HFF-Myc (cell line): ENCODE measurements around the gene TEX2.

Experiments
- DNase-seq: peaks from one replicate; pipeline ENCODE4 v3.0.0-alpha.2; 2011; ENCODE audit warnings: low read depth; ENCODE audit errors: extremely low read depth
- H3K4me3 ChIP-seq: replicated peaks from 2 replicates; pipeline ENCODE4 v1.5.1; 2011; ENCODE audit warnings: low read depth, mild to moderate bottlenecking, control low read depth, low read length
- CTCF ChIP-seq: IDR thresholded peaks from 2 replicates; pipeline ENCODE4 v1.5.1; 2012; ENCODE audit warnings: mild to moderate bottlenecking, low read depth, low read length, control low read depth; ENCODE audit errors: missing control alignments

Gene TEX2

DNA sequence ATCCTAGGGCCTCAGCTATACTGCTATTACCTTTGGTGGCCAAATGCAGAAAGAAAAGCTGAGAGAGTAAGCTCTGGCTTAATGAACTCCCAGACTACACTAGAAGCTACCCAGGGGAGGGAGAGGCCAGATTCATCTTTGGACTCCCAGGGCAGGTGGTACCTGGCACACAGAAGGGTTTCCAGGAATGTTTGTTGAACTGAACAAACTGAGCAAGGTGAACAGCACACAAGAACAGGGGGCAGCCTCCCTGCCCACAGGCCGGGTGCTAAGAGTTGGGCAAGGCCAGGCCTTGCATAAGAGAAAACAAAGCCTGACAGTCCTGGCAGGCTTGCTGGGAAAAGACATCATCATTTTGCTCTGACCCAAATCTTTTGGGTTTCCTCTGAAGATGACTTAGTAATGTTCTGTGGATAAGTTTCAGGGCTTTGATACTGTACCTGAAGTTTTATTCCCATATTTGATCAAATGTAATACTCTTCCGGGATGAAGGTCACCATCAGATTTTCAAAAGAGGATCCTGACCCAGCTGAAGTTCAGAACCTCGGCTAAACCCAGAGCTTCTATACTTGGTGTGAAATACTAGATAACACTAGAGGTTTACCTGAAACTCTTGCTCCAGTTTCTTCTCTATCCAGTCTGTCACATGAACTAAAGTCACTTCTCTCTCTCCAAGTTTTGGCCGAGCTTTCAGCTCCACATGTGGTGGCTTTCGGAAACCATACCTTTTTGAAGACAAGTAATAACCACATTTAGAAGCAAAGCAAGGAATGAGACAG, 112.6 kb downstream of the TEX2 start:
- H3K4me3 ChIP-seq = no peak overlapping the region
- TF ChIP-seq CTCF = no peak
- no peak for DNase-seq

- no peak overlapping the region for H3K4me3 ChIP-seq
- TF ChIP-seq CTCF = no peak
- no peak for DNase-seq
Observed at GRCh38 chr17:64149196-64149595, 113.9 kb downstream of the TEX2 start.

DNA sequence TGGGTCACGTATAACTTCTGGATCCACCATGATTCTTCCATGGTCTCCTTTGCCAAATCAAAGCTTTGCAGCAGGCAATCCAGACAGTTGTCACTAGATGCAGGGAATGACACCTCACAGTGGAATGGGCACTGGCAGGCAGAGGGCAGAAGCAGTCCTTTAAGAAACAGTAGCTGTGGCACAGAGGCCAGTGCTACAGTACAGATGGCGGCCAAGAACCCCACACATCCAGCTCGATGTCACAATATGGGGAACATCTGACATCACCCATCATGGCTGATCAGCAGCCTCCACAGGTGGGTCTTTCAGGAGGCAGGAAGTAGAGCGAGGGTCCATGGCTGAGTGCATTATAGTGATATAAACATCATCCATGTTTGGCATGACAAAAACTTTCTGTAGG, 114.4 kb downstream of the TEX2 start:
- no peak for DNase-seq
- no peak overlapping the region for H3K4me3 ChIP-seq
- TF ChIP-seq CTCF = no peak

DNA sequence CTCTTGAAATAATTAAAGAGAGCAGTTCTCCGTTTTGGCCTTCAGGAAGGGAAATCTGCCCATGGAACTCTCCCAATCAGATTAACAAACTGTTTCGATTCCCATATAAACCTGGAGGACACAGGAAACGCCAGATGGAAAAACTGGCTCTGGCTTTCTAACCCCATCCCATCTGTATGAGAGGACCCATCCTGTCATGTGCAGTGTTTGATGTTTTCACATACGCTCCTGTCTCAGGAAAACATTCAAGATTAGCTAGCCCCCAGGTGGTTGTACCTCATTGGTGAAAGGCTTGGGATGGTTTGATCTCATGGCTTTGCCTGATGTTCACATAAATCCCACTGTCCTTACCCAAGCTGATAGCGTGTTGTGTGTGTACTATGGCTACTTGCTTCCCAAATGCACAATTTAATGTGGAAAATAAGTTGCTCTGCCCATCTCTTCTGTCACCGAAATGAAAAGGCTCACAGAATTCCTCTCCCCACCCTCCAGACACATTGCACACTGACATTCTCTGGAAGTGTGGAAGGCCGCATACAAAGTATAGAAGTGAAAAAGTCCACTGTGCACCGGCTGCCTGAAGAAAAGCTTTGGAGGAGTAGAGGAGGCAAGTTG, 114.9 kb downstream of the TEX2 start:
- DNase-seq = no peak
- no peak overlapping the region for H3K4me3 ChIP-seq
- TF ChIP-seq CTCF = no peak

DNA sequence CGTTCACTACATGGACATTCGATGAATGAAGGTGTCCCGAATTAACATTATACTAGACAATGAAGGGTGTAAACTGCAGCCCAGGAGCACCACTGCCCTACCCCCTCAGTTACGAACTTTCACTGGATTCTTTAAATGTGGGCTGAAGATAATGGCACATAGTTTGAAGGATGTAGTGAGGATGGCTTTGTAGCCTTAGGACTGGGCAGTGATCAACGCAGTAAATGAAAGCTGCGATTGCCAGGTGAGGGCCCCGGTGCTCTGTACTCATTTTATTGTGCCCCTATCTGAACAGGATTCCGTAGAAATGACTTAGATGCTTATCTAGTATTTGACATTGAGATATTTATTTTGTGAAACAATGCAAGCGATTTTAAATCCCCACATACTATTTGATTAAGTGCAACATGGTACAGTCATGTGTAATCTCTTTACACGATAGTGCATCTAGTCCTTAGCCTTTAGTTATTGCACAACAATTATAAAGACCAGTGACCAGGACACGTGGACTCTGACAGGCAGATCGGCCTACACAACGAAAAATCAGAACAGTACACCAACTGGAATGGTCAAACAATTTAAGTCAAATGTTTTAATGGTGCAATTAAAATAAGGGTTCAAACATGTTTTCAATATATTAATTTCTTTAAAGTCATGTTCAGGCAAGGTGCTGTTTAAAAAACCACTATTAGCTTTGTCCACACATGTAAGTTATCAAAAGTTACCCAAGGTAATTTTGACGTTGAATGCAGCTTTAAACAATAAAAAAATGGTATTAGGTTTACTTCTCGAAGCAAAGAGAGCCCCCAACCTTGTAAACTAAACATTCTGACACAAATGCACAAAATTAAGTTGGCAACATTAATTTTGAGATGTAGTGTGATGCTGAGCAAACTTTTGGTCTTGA, 115.7 kb downstream of the TEX2 start:
- peak overlapping the region; percentile 83 for H3K4me3 ChIP-seq
- no peak for TF ChIP-seq CTCF
- no peak for DNase-seq

- no peak for TF ChIP-seq CTCF
- H3K4me3 ChIP-seq = peak overlapping the region; percentile 83
- DNase-seq = no peak
Observed at GRCh38 chr17:64146418-64147109, 116.5 kb downstream of the TEX2 start.
